GM18520 (cell line): ENCODE measurements around the gene ADIPOR2.
A peak's percentile ranks its signal among the peaks of the same experiment; 100 is the strongest.
"Not testable (repeated sequence)": the region's sequence is repeated elsewhere in the genome, so short reads cannot be mapped to it uniquely, and the experiment has no call there.

ENCODE experiments used
- ATAC-seq: cut with Tn5 transposase; IDR thresholded peaks from one replicate; pipeline ENCODE4 v1.9.1; 2021; ENCODE audit not compliant: unreplicated experiment

Gene ADIPOR2

DNA sequence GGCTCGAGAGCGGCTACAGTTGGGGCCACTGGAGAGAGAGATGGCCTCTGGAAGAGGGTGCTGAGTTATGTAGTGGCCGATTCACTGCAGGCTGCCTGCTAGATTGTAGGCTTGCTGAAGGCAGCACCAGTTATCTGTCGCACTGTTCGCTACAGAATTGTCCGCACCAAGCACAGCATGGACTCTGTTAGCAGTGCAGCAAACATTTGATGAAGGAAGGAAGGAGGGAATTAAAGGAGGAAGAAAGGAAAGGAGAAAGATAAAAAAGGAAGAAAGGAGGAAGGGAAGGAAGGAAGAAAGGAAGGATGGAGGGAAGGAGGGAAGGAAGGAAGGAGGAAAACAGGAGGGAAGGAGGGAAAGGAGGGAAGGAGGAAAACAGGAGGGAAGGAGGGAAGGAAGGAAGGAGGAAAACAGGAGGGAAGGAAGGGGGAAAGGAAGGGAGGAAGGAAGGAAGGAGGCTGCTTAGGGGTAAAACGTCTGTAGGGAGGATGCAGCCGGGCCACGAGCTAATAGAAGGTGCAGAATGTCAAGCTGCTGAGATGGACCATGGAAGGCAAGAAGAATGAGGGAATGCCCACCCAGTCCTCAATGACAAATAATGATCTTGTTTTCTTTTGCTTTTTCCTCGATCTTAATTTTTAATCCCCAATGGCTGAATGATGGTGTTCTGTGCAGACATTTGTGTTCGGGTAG lies 27.3 kb upstream of the ADIPOR2 start:
- no peak for ATAC-seq

DNA sequence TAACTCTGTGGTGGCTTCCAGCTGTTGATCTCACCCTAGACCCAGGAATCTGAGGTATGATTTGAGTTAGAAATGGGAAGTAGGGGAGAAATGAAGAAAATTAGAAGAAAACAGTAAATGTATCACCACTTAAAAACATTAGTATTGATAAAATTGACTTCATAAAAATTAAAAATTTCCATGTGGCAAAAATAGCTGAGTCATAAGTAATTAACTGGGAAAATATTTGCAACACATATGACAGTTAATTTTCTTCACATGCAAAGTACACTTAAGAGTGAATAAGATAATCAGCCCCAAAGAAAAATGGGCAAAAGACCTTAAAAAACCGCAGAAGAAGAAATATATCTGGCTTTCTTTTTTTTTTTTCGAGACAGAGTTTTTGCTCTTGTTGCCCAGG lies 25.5 kb upstream of the ADIPOR2 start:
- no peak for ATAC-seq

DNA sequence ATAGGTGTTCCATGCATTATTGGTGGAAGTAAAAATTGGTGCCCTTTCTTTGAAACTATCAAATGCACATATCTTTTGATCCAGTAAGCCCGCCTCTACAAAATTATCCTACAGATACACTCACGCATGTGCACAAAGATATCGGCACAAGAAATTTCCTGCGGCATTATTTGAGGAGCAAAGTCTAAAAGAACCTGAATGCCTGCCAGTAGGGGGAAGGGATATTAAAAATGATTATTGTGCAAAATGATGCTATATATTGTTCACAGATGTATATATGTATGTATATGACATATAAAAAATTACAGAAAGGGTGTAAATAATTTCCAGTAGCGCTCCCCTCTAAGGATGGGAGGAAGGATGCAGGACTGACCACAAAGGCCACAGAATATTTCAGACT lies 24.7 kb upstream of the ADIPOR2 start:
- ATAC-seq, result no peak

DNA sequence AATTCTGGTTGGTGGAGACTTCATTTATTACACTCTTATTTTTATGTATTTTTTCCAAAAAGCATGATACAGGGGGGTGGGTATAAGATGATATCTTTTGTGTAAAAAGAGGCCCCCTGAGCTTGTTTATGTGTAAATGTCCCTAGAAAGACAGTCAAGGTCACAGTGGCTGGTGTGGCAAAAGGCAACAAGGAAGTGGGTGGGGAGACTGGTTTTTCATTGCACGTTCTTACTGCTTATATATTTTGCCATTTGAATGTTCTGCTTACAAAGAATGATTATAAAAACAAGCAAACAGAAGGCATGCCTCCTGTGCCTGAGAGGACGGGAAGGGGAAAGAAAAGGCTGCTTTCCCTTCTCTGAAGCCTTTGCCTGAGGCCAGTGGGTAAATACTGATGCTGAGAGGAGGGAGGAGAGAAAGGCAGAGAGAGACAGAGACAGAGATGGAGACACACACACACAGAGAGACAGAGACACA lies 24.1 kb upstream of the ADIPOR2 start:
- no peak for ATAC-seq

DNA sequence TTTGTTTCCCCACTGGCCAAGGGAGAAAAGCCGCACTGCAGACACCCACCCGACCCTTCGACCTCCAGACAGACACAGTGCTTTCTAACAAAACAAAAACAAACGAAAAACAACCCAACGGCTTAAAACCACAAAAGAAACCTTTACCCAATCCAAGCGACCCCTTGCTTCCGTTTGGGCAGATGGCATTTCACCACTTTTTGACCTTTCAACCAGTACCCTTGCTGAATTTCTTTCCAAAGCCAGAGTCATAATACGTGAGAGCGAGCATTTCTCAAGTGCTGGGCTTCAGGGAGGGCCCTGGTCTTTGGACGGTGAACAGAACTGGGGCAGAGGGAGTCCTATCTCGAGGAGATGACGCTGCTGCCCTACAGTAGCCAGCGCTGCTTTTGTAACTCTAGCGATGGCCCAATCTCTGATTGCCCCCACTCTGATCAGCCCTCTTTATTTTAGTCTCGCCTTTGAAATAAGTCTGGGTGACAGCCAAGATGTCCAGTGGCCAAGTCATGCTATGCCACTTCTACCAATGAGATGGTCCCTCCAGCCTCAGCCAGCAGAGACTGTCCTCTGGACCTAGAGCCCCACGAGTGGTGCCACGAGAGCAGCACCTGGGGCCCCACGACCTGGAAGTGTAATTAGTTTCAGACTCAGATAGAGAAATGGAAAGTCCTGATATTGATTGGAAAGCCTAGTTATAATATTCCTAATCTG lies 21.9 kb upstream of the ADIPOR2 start:
- no peak for ATAC-seq

DNA sequence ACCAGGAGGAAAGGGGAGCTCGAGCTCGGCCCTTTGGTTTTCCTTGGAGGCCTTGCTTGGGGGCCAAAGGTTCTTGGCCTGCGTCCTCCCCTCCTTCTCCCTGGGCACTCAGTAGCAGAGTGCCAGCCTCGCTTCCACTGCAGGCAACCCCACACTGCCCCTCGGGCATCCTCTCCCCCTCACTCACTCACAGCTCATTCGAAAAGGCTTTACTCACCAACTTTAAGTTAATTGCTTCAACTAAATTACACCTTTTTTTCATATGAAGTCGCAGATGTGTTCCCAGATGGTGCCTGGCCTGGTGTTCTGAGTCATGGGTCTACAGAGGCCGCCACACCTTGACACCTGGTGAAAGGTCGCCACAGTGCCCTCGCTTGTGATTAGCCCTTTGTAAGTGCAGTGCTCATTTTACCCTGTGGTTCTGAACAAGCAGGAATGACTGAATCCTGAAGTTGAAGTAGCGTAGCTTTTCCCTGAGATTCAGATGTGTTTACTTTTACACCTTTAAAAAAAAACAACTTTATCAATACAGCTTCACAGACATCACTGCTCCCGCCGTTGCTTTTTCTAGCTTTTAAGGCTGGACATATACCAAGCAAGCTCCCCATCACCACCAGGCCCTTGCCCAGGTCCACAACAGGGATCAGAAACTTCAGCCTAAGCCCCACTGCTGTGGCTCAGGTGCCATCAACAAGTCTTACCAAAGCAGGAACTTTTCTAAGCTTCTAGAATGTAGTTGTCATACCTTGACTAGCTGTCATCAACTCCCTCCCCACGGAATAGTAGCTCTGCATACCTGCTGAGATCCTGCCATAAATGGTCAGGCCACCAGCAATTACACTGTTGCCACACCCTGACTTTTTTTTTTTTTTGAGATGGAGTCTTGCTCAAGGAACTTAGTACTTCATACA lies 20.3 kb upstream of the ADIPOR2 start:
- ATAC-seq, result no peak

DNA sequence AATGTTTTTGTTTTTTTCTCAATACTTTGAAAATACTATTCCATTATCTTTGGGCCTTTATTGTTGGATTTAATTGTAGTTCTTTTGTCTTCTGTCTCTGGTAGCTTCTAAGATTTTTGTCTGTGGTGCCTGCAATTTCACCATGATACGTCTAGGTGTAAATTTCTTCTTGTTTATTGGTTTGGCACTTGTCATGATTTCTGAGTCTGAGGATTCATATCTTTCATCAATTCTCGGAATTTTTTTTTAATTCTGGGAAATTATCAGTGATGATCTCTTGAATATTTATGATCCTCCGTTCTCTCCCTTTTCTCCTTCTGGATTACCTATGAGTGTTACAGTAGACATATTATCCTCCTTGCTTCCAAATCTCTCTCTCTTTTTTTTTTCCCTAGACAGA lies 14.8 kb upstream of the ADIPOR2 start:
- no peak for ATAC-seq

DNA sequence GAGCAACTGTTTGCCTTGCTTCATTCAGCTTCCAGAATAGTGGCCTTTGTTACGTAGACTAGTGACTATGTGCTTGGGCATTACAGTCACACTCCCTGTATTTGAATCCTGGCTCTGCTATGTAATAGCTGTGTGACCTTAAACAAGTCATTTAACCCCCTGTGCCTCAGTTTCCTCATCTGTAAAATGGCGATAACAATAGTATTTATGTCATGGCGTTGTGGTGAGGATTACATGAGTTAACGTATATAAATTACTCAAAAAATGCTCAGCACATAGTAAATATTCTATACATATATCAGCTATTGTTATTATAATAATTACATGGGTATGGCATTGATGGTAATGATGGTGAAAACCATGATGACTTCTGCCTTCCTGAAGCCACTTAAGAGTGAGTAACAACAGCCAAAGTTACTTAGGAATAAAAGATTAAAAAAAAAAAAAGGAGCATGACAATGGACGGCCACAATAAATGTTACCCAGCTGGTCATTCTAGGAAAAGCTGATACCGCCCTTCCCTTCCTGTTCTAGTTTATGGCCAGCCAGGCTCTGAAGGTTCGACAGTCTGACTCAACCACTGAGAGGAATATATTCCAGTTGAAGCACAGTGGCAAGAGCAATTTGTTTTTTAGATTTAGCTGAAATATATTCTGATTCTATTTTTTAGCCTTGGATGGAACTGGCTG lies 9.9 kb upstream of the ADIPOR2 start:
- ATAC-seq, result no peak

DNA sequence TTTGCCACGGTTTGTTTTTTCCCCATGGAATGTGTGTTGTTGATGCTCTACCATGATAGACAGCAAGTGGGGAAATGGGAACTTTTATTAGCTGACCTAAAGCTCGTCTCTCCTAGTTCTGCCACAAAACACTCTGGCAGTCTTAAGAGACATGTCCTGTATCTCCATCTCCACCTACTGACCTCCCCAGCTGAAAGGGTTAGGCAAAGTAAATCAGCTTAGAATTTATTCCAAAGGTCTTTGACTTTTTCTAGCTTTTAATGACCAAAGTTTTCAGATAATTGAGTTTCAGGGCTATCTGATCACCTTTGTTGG lies 9.4 kb upstream of the ADIPOR2 start:
- no peak for ATAC-seq

DNA sequence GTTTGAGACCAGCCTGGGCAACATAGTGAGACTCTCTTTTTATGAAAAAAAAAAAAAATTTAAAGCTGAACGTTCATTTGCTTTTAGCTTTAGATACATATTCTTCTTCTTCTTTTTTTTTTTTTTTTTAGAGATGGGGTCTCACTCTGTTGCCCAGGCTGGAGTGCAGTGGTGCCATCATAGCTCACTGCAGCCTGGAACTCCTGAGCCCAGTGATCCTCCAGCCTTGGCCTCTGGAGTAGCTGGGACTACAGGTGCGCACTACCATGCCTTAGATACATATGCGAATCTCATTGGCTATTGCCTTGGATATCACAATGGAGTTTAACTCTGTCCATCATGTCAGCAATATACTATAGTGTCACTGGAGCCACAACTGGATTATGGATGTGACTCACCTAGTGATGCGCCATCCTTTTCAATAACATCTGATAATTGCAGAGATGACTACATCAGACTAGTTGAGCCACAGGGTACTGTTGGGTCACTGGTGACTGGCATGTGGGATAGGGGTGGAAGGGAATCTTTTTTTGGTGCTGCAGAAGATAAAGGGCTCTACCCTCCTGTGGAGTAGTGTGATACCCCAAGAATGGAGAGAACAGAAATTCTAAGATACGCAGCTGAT lies 2.7 kb upstream of the ADIPOR2 start:
- ATAC-seq, result no peak

DNA sequence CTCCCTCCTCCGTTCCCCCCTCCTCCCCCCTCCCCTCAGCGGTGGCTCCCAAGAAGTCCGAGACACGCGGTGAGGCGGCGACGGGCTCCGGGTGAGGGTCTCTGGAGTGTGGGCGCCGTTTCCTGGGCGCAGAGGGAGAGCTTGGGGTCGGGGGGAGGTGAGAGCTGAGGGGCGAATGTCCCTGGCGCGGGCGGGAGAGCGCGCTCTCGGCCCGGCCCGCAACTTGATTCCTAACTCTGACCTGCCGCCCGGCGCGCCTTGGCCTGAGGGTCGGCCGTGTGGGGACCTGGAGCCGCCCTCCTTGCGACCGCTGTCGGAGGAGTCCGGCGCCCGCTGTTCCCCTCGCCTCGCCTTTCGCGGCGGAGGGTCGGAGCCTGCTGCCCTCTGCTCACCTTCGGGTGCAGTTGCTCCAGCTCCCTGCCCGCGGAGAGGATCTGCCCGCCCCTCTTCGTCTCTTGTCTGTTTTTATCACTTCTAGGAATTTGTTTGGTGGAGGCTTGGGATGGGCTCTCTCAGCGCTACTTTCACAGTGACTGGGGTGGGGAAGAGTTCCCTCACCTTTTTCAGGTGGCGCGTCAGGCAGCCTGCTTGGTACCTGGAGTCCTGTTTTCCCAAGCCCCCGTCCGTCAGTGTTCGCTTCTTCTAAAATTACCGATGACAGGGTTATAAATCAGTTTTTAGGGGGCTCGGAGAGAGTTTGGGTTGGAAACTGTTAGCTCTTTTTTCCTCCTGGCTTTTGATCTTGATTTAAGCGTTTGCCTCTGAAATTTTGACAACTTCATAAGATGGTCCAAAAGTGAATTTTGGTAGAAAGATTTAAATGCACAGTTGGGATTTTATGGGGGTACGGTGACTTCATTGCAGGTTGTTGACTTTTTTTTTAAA lies 495 bp downstream of the ADIPOR2 start:
- ATAC-seq, result peak; percentile 17

DNA sequence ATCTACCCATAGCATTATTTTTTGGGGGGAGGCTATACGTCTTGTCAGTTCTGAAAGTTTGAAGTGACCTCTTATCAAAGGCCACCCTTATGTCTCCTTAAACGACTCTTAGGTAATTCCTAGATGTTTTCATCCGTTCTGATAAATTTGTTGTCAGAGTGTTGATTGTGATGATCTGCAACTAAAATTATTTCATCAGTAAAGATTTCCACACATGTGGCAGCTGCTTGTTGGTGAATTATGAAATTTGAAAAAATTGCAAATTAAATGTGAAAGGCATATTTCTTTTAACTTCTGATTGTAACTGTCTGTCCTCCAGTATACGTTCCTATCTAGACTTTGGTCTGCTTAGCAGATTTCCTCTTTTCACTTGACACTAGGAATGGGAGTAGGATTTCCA lies 1.4 kb downstream of the ADIPOR2 start:
- no peak for ATAC-seq

DNA sequence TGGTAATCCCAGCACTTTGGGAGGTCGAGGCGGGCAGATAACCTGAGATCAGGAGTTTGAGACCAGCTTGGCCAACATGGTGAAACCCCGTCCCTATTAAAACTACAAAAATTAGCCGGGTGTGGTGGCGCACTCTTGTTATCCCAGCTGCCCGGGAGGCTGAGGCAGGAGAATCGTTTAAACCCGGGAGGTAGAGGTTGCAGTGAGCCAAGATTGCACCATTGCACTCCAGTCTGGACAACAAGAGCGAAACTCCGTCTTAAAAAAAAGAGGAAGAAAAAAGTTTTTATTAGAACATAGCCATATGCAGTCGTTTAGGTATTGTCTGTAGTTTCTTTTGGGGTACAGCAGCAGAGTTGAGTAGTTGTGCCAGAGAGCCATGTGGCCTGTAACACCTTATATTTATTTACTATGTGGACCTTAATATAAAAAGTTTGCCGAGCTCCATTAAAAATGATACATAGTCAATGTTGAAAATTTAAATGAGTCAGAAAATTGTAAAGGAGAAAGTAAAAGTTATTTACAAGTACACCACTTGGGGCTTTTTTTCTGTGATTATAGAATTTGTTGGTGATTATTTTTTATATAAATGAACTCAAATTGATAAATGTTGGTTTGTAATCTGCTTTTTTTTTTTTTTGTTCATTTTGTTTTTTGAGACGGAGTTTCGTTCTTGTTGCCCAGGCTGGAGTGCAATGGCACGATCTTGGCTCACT lies 2.2 kb downstream of the ADIPOR2 start:
- ATAC-seq, result no peak

DNA sequence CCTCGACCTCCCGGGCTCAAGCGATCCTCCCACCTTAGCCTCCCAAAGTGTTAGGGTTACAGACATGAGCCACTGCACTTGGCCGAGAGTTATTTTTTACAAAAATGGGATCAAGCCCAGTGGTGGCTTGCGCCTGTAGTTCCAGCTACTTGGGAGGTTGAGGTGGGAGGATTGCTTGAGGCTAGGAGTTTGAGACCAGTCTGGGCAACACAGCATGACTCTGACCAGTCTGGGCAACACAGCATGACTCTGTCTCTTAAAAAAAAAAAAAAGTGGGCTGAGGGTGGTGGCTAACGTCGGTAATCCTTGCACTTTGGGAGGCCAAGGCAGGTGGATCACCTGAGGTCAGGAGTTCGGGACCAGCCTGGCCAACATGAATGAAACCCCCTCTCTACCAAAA lies 4.2 kb downstream of the ADIPOR2 start:
- not testable (repeated sequence) for ATAC-seq

DNA sequence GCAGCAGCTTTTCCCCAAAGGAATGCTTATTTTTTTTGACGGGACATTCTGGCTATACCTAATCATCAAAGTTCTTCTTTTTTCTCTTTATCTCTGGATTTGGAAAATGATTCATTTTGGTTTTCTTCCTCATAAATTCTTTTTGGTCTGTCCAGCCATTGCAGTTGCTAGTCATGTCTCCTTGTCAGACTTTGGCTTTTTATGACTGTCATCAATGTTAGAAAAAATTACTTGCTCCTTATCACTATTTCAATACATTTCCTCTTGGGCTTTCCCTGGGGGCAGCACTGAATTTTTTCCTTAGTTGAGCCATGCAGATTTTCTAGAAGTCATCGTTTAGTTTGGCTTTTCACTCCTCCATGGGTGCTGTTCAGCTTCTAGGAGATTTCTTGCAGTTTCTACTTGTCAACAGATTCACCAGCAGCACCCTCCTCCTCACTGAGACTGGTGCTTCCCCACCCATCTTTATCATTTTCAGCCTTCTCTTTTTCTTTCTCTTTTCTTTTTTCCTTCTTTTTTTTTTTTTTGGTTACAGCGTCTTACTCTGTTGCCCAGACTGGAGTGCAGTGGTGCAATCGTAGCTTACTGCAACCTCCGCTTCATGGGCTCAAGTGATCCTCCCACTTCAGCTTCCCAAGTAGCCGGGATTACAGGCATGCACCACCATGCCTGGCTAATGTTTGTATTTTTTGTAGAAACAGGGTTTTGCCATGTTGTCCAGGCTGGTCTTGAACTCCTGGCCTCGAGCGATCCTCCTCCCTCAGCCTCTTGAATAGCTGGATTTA lies 5.2 kb downstream of the ADIPOR2 start:
- no peak for ATAC-seq

DNA sequence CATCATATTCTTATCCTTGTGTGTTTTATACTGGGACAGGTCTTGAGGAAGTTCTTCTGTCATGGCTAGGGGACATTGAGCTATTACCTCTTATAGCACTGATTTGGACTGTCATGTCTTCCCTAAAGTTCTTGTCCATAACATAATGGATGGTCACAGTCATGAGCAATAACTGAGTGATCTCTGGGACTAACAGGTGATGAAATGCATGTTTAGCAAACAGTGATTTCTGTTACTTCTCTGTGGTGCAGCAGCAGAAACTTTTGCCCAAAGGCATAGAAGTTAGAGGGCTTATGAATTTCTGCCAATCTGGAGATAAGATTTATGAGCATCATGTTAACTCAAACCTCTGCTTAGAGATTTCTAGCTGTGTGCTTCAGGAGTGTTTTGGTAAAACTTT lies 5.9 kb downstream of the ADIPOR2 start:
- no peak for ATAC-seq

DNA sequence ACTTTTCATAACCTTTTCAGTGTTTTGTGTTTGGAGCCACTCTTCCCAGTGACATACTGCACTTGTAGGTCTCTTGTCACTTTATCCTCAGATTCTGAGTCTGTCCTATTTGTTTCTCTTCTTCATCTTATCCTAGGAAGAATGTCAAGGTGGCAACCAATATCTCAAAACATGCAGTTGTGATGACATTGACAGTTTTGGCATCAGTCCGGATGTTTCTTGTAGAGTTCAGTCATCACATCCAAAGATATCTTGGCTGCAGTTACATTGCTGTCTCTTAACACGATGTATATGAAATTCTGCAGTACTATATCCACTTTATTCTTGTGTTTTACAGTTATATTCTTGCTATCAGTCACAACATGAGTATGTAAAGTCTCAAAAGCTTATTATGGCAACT lies 6.4 kb downstream of the ADIPOR2 start:
- no peak for ATAC-seq

DNA sequence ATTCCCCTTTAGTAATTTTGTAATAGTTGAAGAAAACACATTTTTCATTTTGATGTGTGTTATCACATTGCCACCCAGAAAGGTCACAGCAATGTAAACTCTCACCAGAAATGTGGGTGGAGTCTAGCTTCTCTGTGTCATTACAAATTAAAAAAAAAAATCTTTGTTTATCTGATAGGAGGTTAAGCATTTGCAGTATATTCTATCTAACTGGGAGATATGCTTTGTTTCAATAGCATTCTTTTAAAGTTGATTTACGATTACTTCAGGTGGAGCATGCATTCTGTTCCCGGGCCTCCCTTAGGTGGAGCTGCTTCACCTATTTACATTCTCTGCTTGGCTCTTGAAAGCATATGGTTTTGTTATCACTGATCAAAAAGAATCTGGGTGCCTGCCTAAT lies 7.8 kb downstream of the ADIPOR2 start:
- ATAC-seq, result no peak
